Panc1 (cell line): ENCODE data around the gene VWA3B. TPM values are rescaled to one million over a fixed set of nuclear protein-coding genes. Genes with fewer than 3 reads are reported as not detected.

Source experiments
- ATAC-seq: fragments of 200-7000 bp; cut with Tn5 transposase; 2 replicates; pipeline ENCODE4 v1.9.1; 2020; ENCODE audit warnings: mild to moderate bottlenecking, moderate library complexity
- BruUV-seq: library from RNA; stranded (reverse); fragments of 400-500 nt; replicated peaks from 2 replicates; lab custom pipeline; 2021; lab: Mats Ljungman, UMichigan
- CTCF ChIA-PET: fragments of 300-600 bp; sonication (Branson Sonifier 250); formaldehyde crosslinking; loops from one replicate; lab custom pipeline; 2022; ENCODE audit warnings: antibody characterized with exemption; lab: Charles Lee
- POLR2A ChIA-PET: fragments of 300-600 bp; sonication (Branson Sonifier 250); formaldehyde crosslinking; loops from one replicate; lab custom pipeline; 2022; ENCODE audit warnings: antibody characterized with exemption; lab: Charles Lee
- DNase-seq: peaks from one replicate; pipeline ENCODE4 v3.0.0-alpha.2; 2010; ENCODE audit warnings: low read depth, low spot score
- H3K27ac ChIP-seq: 2 replicates; pipeline ENCODE4 v1.5.1; 2011; ENCODE audit warnings: mild to moderate bottlenecking, low read length, inconsistent platforms
- H3K27me3 ChIP-seq: fragments of 200-500 bp; sonication (Bioruptor generic); 2 replicates; pipeline ENCODE4 v1.6.0; 2014; ENCODE audit warnings: low read length, inconsistent platforms; ENCODE audit not compliant: control insufficient read depth, insufficient read depth
- H3K36me3 ChIP-seq: fragments of 200-500 bp; sonication (Bioruptor generic); 2 replicates; pipeline ENCODE4 v1.5.1; 2014; ENCODE audit warnings: inconsistent platforms, mild to moderate bottlenecking, low read length, moderate library complexity; ENCODE audit not compliant: control insufficient read depth, insufficient read depth
- H3K4me1 ChIP-seq: 2 replicates; pipeline ENCODE4 v1.5.1; 2011; ENCODE audit warnings: inconsistent platforms, mild to moderate bottlenecking, low read length, moderate library complexity; ENCODE audit not compliant: control insufficient read depth, insufficient read depth
- H3K4me3 ChIP-seq, 2 experiments: 2 replicates each; pipeline ENCODE4 v1.5.1; 2011 to 2012; ENCODE audit warnings: low read depth in 2 of 2, low read length in 2 of 2, mild to moderate bottlenecking in 2 of 2, inconsistent platforms in 1 of 2, moderate library complexity in 1 of 2
- H3K9me3 ChIP-seq: fragments of 200-500 bp; sonication (Bioruptor generic); 2 replicates; pipeline ENCODE4 v1.5.1; 2014; ENCODE audit warnings: low read depth, mild to moderate bottlenecking, inconsistent platforms, low read length, moderate library complexity; ENCODE audit not compliant: control insufficient read depth, insufficient read depth
- CTCF ChIP-seq: fragments of 450-650 bp; IDR thresholded peaks from 2 replicates; pipeline ENCODE4 v1.5.1; 2017; ENCODE audit warnings: mild to moderate bottlenecking
- POLR2AphosphoS5 ChIP-seq: IDR thresholded peaks from 2 replicates; pipeline ENCODE4 v1.6.1; 2012; ENCODE audit warnings: mild to moderate bottlenecking, low read depth, low read length, moderate library complexity
- REST ChIP-seq, 2 experiments: IDR thresholded peaks; 2 replicates each; pipeline ENCODE4 v1.6.1; 2011 to 2012; ENCODE audit warnings: low read depth in 2 of 2, control low read depth in 1 of 2, low read length in 1 of 2, mild to moderate bottlenecking in 1 of 2, moderate library complexity in 1 of 2; ENCODE audit not compliant: insufficient read depth in 1 of 2
- SIN3A ChIP-seq: IDR thresholded peaks from 2 replicates; pipeline ENCODE4 v1.6.1; 2012; ENCODE audit warnings: low read depth, mild to moderate bottlenecking, low read length, moderate library complexity, borderline replicate concordance; ENCODE audit not compliant: insufficient read depth
- TCF7L2 ChIP-seq: IDR thresholded peaks from 2 replicates; pipeline ENCODE4 v1.6.1; 2011; ENCODE audit warnings: mild to moderate bottlenecking, low read depth, low read length, inconsistent platforms
- in situ Hi-C: cut with HindIII; loops from 2 replicates; pipeline ENCODE4 v1.10.0; 2016; ENCODE audit warnings: low sequenced_read_pairs, low pct_unique_long_range_greater_than_20kb
- intact Hi-C: fragments of 100-400 bp; cut with micrococcal nuclease; formaldehyde crosslinking; loops from one replicate; pipeline ENCODE4 v1.10.0; 2022; ENCODE audit not compliant: unreplicated experiment
- total RNA-seq: library from RNA; stranded (reverse); gene quantifications from one replicate; pipeline ENCODE4 v1.2.1, GENCODE V29; 2021; ENCODE audit not compliant: unreplicated experiment

Gene VWA3B
- total RNA-seq, 1 experiment from 2014 or later, result not detected

DNA sequence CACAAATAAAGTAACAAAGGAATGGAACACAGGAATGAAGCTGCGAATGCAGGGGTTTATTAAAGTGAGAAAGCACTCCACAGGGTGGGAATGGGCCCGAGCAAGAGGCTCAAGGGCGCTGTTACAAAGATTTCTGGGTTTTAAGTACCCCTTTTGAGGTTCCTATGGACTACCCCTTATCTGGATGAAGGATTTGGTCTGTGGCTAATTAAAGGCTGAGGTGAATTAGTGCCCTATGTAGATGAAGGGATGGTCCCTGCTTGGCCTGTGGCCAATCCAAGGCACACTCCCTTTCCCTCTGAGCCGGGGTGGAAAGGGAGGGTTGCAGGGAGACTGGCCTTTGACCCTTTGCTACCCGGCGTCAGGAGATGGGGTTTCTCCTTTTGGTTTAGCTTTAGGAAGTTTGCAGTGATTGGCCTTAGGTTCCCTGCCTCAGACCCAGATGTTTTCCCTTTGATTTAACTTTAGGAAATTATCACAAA lies 211.8 kb downstream of the VWA3B start:
- CTCF ChIA-PET, result no interaction called here
- TF ChIP-seq SIN3A (no peak), TCF7L2 (no peak), REST (IDR thresholded peaks at IDR 0.05; ENCODE audit: insufficient read depth in 1 of 2, low read depth in 2 of 2, low read length in 1 of 2) (no peak), POLR2AphosphoS5 (no peak), CTCF (no peak)
- Histone ChIP-seq H3K36me3 (no peaks in the 10 kb centered on the region), H3K9me3 (no peaks in the 10 kb centered on the region), H3K27ac (no peak overlapping the region), H3K27me3 (peaks cover 3% of the 10 kb centered on the region; the same call in 1 of the 2 replicates), H3K4me1 (no peaks in the 10 kb centered on the region), H3K4me3 (no peak overlapping the region)
- POLR2A ChIA-PET, result no interaction called here
- intact Hi-C loops, result no loop called here
- in situ Hi-C loops, result no loop called here
- no TSS peak for BruUV-seq
- no peak for ATAC-seq
- DNase-seq, result no peak

DNA sequence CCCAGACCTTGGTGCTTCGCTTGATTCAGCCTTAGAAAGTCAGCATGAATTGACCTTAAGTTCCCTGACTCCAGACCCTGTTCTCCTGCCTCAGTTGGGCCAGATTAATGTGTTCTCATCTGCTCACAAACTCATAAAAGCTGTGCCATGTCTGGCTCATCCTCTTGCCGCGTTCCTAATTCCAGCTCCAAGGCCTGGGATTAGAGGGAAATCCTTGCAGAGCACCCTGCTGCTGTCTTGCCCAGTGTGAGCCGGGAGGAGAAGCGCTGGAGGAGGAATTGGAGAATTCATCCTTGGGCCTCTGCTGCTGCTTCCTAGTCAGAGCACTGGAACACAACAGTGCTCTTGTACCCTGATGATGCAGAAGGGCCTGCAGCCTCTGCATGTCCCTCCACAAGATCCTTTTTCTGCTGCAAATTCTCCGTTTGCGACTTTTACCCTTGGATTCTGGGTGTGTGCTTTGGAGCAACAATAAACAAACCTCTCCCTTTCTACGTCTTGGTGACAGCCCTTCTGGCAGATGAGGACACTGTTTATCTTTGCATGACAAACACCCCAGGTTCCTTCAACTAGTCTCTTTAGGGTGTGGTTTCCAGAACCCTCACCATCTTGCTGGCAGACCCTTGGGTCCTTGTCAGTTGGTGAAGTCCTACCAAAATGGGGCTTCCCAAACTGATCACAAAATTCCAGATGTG lies 212.4 kb downstream of the VWA3B start:
- no peaks in the 10 kb centered on the region for H3K9me3 ChIP-seq
- ATAC-seq (no peak), DNase-seq (no peak)
- no peak overlapping the region for H3K4me3 ChIP-seq
- no peak overlapping the region for H3K27ac ChIP-seq
- H3K27me3 ChIP-seq, result peaks cover 3% of the 10 kb centered on the region; the same call in 1 of the 2 replicates
- ChIA-PET POLR2A (no interaction called here), CTCF (no interaction called here)
- TF ChIP-seq SIN3A (no peak), CTCF (no peak), REST (IDR thresholded peaks at IDR 0.05; ENCODE audit: insufficient read depth in 1 of 2, low read depth in 2 of 2, low read length in 1 of 2) (no peak), TCF7L2 (no peak), POLR2AphosphoS5 (no peak)
- no peaks in the 10 kb centered on the region for H3K4me1 ChIP-seq
- intact Hi-C loops, result no loop called here
- no peaks in the 10 kb centered on the region for H3K36me3 ChIP-seq
- BruUV-seq, result no TSS peak
- in situ Hi-C loops, result no loop called here
